ENCODE measurements around the gene CD2AP.
"Not testable (repeated sequence)": the region's sequence is repeated elsewhere in the genome, so short reads cannot be mapped to it uniquely, and the experiment has no call there.

The CD2AP gene

DNA sequence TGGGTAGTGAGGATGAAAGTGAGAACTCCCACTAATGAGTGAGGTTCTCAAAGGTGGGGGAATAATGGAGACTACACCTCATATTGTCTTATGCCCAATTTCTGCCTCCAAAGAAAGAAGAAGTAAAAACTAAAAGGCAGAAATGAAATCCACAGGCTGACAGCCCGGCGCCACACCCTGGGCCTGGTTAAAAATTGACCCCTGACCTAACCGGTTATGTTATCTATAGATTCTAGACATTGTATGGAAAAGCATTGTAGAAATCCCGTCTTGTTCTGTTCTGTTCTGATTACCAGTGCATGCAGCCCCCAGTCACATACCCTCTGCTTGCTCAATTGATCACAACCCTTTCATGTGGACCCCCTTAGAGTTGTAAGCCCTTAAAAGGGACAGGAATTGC lies 170.0 kb downstream of the CD2AP start:
- DNase-seq = not testable (repeated sequence)

- no peak for DNase-seq
Observed at GRCh38 chr6:47648031-47648430, 170.4 kb downstream of the CD2AP start.

DNA sequence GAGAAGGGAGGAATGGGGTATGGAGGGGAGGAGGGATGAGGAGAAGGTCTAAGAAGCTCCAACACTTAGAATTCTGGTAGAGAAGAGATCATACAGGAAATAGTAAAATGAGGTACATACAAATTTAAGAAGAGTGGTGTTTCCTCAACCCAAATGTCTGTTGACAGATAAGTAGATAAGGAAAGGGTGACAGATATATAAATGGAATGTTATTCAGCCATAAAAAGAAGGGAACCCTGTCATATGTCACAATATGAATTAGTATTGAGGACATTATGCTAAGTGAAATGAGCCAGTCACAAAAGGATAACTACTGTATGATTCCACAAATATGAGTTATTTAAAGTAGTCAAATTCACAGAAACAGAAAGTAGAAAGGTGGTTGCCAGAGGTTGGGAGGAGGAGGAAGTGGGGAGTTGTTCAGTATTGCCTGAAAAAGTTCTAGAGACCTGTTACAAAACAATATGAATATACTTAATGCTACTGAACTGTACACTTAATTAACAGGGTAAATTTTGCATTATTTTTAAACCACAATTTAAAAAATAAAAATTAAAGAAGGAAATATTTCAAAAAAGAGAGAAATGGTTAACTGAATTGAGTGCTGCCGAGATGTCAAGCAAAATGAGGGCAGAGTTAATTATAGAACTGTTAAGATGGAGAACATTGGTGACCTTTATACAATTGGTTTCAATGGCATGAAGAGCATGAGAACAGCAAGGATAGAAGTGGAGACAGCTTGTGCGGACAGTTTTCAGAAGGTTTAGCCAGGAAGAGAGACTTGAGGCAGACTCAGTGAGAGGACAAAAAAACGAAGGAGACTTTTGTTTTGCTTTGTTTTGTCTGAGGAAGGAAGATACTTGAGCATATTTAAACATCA lies 173.2 kb downstream of the CD2AP start:
- DNase-seq = no peak

DNA sequence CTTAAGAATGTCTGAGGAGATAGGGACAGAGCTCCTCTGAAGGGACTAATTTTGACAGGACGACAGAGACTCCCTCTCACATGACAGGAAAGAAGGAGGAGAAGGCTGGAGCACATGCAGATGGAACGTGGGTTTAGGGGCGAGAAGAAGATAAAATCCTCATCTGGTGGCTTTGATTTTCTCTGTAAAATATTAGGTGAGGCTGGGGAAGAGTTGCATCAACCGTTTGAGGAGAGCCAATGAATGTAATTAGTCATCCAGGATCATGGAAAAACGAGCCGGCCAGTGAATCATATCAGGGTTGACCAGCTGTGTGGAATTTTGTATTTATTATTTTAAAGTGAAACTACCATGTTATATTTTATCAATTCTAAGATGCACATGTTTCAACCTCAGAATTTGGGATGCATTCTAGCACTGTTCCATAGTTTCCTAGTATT lies 173.9 kb downstream of the CD2AP start:
- DNase-seq = no peak

- no peak for DNase-seq
Observed at GRCh38 chr6:47653706-47654105, 176.1 kb downstream of the CD2AP start.

GRCh38 chr6:47654255-47654654 lies 176.7 kb downstream of the CD2AP start:
- DNase-seq = no peak

- peak; percentile 13 for DNase-seq
Observed at GRCh38 chr6:47655719-47656595, 178.4 kb downstream of the CD2AP start.

DNA sequence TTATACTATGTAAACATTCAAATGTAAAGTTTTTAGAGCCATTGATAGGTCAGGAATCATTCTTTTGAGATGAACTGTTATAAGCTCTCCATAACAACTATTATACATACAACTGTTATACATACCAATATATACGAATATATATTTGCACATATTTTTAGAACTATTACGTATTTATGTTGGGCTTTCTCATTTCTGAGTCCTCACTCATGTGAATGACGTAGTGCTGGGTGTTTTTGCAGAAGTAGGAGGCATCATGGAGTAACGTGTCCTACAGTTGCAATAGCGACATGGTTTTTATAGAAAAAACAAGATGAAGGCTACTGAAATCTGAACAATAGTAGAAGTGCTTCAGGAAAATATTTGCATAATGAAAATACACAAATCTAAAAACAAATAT lies 184.4 kb downstream of the CD2AP start:
- no peak for DNase-seq

GRCh38 chr6:47663462-47664216 lies 186.1 kb downstream of the CD2AP start:
- no peak for DNase-seq

GRCh38 chr6:47665112-47665511 lies 187.5 kb downstream of the CD2AP start:
- DNase-seq = no peak

GRCh38 chr6:47669684-47670513 lies 192.3 kb downstream of the CD2AP start:
- no peak for DNase-seq

- no peak for DNase-seq
Observed at GRCh38 chr6:47670851-47671250, 193.3 kb downstream of the CD2AP start.

DNA sequence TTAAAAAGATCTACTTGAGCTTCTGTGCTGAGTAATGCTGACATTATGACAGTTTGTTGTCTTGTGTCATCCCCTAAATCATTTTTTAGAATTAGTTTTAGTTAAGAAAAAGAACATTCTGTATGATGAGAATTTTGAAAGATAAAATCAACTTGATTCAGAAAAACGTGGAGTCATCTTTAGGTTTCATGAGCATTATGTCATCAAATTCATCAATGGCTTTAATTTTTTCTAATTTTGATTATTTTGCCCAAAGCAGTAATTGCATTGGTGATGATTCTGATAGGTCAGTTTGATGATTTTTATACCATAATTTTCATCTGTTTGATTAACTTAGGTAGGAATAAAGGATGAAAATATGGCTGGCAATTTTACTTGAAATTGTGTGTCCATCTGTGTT lies 194.2 kb downstream of the CD2AP start:
- no peak for DNase-seq

GRCh38 chr6:47672816-47673215 lies 195.2 kb downstream of the CD2AP start:
- DNase-seq = no peak

DNA sequence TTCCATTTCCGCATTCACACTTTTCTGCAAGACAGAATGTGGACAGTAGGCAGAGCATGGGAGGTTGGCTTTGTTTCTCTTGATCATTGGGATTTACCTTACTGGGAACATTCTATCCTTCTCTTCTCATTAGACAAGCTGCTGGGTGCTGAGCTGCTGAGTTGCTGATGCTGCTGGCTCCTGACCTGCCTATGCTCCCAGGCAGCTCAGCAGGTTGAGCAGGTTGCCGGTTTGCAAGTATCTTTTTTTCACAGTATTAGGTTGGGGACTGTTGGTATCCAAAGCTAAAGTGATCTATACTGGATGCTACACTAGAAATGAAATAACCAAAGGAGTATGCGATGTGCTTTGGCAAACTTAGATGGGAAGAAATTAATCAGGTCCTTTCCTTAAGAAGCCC lies 197.1 kb downstream of the CD2AP start:
- no peak for DNase-seq

Measured in activated naive CD4-positive, alpha-beta T cell treated with anti-CD3 and anti-CD28 coated beads, Interleukin-2, amount 50 U/mL, for 16 hours (primary cell).